GM19324 (cell line): Measurements from ENCODE around the gene TMCC1.
"Not testable (repeated sequence)": the region's sequence is repeated elsewhere in the genome, so short reads cannot be mapped to it uniquely, and the experiment has no call there.

ENCODE experiments used
- ATAC-seq: cut with Tn5 transposase; IDR thresholded peaks from one replicate; pipeline ENCODE4 v1.9.1; 2021; ENCODE audit warnings: mild to moderate bottlenecking, moderate library complexity; ENCODE audit not compliant: unreplicated experiment, low FRiP score

TMCC1 gene

GRCh38 chr3:129690963-129691362 lies 202.5 kb downstream of the TMCC1 start:
- ATAC-seq: no peak

GRCh38 chr3:129690406-129690805 lies 203.1 kb downstream of the TMCC1 start:
- no peak for ATAC-seq

GRCh38 chr3:129689036-129689435 lies 204.5 kb downstream of the TMCC1 start:
- no peak for ATAC-seq

- no peak for ATAC-seq
These were observed 205.1 kb downstream of the TMCC1 start for GRCh38 chr3:129688271-129688895.

- ATAC-seq: no peak
These were observed 205.9 kb downstream of the TMCC1 start for GRCh38 chr3:129687586-129688125.

- no peak for ATAC-seq
These were observed 206.6 kb downstream of the TMCC1 start for GRCh38 chr3:129686941-129687340.

GRCh38 chr3:129684270-129684669 lies 209.2 kb downstream of the TMCC1 start:
- ATAC-seq: no peak

- no peak for ATAC-seq
These were observed 210.3 kb downstream of the TMCC1 start for GRCh38 chr3:129683201-129683600.

- no peak for ATAC-seq
These were observed 216.5 kb downstream of the TMCC1 start for GRCh38 chr3:129676985-129677384.

- ATAC-seq: not testable (repeated sequence)
These were observed 218.8 kb downstream of the TMCC1 start for GRCh38 chr3:129674798-129675123.

GRCh38 chr3:129673897-129674797 lies 219.4 kb downstream of the TMCC1 start:
- ATAC-seq: no peak

- ATAC-seq: no peak
These were observed 220.5 kb downstream of the TMCC1 start for GRCh38 chr3:129673012-129673411.

- no peak for ATAC-seq
These were observed 221.1 kb downstream of the TMCC1 start for GRCh38 chr3:129672412-129672811.

- no peak for ATAC-seq
These were observed 228.3 kb downstream of the TMCC1 start for GRCh38 chr3:129665024-129665768.

- ATAC-seq: no peak
These were observed 229.4 kb downstream of the TMCC1 start for GRCh38 chr3:129663930-129664646.

- ATAC-seq: no peak
These were observed 230.5 kb downstream of the TMCC1 start for GRCh38 chr3:129663045-129663446.

GRCh38 chr3:129662191-129662608 lies 231.3 kb downstream of the TMCC1 start:
- ATAC-seq: no peak

GRCh38 chr3:129661766-129662165 lies 231.7 kb downstream of the TMCC1 start:
- ATAC-seq: no peak

GRCh38 chr3:129658110-129658843 lies 235.2 kb downstream of the TMCC1 start:
- no peak for ATAC-seq
